ENCODE data around the gene CACNA1H.

DNA sequence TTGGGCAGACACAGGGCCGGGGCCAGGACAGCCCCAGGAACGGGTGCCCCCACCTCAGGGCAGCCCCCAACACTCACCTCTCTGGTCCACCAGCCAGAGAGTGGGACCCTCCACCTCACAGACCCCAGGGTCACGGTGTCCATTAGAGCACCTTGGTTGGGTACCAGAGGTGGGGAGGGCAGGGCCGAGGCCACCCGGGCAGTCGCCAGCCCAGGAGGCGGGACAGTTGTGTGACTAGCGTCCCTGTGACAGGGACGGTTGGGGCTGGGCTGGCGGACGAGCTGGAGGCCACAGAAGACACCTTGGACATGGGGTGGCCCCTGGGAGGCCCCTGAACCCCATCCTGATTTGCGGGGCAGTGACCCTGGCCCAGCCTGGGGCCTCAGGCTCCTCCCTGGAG is 45.2 kb upstream of the CACNA1H start:
- TF ChIP-seq EZH2phosphoT487 (IDR thresholded peaks at IDR 0.05; ENCODE audit: insufficient read depth, low read depth) (no peak), EZH2 (IDR thresholded peaks at IDR 0.05; ENCODE audit: insufficient read depth, poor library complexity, severe bottlenecking) (no peak)

Data from GM23248 (cell line).